GM19035 (cell line): ENCODE results near the gene STK38L.

Experiments
- ATAC-seq: cut with Tn5 transposase; IDR thresholded peaks from one replicate; pipeline ENCODE4 v1.9.1; 2021; ENCODE audit not compliant: unreplicated experiment

Gene STK38L

DNA sequence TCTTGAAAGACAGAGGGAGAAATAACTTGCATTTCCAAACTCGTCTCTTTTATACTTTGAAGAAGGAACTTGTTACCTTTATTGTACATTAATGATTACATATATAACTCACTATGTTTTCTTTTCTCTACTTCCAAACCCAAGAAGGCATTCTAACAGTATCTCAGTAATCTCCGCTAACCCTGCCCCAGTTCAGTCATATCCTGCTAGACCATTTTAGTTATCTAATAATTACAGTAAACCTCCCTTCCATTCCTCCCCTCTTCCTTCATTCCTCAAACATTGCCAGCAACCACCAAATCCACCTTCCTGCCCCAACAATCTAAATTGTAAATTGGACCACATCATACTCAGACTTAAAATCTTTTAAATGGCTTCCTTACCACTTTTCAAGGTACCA, 30.6 kb downstream of the STK38L start:
- ATAC-seq = no peak

DNA sequence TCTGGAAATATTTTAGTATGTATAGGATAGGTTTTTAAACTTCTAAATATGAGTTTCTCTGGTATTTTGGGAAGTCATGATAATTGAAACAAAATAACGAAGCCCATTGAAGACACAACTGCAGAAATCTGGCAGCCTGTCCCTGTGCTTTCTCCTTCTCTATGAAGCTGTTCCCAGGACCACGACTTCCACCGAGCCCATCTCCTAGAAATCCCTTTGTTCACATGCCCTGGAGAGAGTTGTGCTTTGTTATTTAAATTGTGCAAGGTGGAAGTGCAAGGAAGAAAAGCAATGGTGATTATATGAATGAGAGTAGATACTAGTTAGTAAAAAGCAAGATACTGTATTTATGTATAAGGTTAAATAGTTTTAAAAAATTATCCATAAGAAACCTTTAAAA, 32.2 kb downstream of the STK38L start:
- no peak for ATAC-seq

GRCh38 chr12:27277846-27278260, 33.8 kb downstream of the STK38L start:
- ATAC-seq = peak; percentile 67

DNA sequence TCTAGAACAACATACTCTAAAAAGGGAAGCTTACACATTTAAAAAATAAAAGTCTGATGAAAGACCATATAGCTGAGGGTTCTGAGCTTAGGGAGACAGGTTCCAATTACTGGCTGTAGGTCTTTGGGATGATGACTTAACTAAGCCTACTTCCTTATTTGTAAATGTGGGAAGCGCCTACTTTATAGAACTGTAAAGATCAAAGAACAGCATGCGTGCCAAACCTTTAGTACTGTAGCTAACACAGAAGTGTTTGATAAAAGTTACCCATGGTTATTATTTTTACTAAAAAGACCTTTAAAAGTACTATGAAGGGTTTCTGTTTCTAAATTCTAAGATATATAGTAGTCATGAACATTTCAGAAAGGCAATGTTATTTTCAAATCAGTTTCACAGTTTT, 35.7 kb downstream of the STK38L start:
- ATAC-seq = no peak

DNA sequence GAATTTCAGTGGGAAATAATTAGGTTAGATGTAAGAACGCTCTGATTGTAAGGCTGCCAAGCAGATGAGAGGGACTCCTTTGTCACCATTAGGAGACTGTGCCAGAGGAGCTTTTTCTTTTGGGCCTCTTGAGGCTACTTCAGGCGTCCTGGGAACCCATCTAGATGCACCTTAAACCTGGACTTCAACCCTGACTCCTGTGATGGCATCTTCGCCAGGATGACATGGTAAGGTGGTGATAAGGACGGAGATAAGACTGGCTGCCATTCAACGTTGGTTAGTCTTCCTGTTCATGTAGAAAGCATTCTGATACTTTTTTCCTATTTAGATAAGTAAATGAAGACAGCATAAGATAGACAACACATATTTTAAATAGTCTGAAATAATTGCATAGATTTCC, 36.3 kb downstream of the STK38L start:
- no peak for ATAC-seq

DNA sequence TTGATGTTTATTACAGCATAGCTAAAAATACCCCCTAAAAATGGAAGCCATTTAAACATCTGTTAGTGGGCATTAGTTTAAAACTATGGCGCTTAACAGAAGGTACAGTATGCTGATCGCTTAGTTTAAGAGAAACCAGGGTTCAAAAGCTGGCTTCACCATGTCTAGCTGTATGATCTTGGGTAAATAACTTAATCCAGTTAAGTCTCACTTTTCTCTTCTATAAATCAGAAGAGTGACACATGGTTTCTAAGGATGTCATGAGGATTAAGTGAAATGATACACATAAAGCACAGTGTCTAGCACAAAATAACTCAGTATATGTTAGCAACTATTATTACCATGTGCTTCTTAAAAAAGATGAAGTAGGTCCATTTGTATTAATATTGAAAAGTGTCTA, 38.7 kb downstream of the STK38L start:
- ATAC-seq = no peak

DNA sequence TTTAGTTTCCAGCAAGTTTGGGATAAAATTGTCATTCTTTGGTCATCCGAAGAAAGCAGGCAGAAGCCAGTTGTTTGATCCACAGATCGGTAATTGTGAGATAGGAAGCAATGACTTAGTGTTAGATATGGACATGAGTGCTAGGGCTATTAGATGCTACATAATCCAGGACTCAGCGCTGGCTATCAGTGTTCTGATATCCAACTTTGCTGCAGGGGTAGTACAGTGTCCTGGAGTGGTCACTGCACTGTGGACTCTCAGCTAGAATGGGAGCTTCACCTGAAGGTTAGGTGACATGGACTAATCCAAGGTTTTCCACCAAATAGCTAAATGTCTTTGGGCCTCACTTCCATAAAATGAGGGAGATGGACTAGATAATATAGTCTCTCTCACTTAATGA, 39.9 kb downstream of the STK38L start:
- ATAC-seq = no peak

DNA sequence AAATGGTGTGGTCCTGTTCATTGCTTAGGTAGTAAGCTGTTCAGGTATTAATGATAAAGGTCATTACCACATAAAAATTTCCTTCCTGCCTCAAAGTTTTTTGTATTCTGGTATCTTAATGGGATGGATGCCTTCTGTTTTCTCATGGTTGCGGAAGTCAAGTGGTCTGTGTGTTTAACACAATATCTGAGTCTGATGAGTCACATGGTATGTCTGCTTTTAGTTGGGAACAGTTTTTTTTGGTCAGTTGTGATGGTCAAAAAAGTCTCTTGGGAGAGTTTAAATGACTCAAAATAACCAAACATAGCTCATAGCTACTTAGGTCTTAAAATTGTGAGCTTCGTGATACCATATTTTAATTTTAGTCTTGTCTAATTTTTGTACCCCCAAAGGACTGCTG, 40.7 kb downstream of the STK38L start:
- peak; percentile 52 for ATAC-seq

GRCh38 chr12:27285403-27285802, 41.3 kb downstream of the STK38L start:
- no peak for ATAC-seq

DNA sequence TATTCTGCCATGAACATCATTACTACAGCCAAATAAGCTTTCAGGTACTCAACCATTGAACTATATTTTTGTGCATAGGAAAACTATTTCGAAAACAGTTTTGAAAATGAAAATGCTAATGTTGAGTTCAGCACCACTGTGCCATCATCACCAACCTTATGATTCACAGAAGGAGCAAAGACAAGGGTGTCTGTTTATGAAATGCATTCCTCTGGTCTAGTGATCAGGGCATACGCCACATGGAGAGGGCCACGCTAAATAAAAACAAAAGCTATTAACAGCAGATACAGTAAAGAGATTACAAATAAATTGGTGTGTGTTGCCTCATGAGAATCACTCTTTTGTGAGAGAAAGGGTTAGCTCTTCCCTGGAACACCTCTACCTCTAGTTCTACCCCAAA, 45.3 kb downstream of the STK38L start:
- no peak for ATAC-seq

- ATAC-seq = no peak
Observed at GRCh38 chr12:27290501-27291168, 46.5 kb downstream of the STK38L start.

- ATAC-seq = no peak
Observed at GRCh38 chr12:27291862-27292261, 47.8 kb downstream of the STK38L start.

GRCh38 chr12:27292718-27293117, 48.6 kb downstream of the STK38L start:
- ATAC-seq = no peak

DNA sequence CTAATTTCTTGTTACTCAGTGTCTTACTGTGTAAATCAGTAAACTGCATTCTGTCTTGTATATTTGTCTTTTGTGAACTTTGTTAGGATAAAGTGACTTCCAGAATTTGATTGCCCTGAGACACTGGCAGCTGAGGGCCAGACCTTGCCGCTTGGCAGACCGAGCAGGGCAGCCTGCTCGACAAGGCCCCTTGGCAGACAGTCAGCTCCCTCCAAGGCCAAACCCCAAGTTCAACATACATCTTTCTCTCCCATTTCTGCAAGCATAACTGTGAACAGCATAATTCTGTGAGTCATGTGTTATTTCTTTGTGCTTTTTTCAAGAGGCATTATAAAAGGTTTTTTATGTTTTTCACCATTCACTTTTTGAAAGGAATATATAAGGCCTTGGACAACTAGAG, 49.4 kb downstream of the STK38L start:
- ATAC-seq = no peak

GRCh38 chr12:27296674-27297073, 52.6 kb downstream of the STK38L start:
- ATAC-seq = no peak

GRCh38 chr12:27297566-27297965, 53.5 kb downstream of the STK38L start:
- no peak for ATAC-seq

GRCh38 chr12:27299102-27299501, 55.0 kb downstream of the STK38L start:
- ATAC-seq = no peak

- no peak for ATAC-seq
Observed at GRCh38 chr12:27300226-27300625, 56.1 kb downstream of the STK38L start.

DNA sequence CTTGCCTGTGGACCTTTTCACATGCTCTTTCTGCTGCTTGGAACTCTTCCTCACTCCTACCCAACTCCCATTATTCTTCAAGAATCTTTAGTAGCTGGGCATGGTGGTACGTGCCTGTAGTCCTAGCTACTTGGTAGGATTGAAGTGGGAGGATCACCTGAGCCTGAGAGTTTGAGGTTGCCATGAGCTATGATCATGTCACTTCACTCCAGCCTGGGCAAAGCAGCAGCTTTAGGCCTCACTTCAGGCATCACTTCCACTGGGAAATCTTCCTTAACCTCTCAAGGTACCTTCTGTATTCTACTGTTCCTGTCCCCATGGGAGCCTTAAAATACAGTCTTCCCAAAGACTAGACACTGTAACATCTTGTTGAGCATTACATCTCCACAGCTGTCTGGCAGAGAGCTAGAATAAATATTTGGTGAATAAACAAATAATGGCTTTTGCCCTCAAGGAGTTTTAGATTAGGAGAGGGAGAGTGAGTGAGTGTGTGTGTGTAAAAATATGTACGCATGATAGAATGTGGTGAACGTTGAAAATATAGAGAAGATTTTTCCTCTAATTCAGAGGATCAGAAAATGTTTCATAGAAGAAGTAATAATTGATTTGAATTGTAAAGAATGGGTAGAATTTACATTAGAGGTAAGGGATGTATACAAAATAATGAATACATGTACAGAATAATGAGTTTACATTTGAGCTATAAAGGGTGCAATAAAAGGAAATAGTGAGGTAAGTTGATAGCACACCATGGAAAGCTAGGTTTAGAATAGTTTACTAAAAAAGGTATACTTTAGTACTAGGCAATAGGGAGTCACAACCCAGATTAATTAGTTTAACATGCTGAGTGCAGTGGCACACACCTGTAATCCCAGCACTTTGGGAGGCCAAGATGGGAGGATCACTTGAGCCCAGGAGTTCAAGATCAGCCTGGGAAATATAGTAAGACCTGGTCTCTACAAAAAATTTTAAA, 59.3 kb downstream of the STK38L start:
- no peak for ATAC-seq

- ATAC-seq = no peak
Observed at GRCh38 chr12:27304856-27305255, 60.8 kb downstream of the STK38L start.

GRCh38 chr12:27305673-27306456, 61.8 kb downstream of the STK38L start:
- no peak for ATAC-seq
